ENCODE measurements around the gene SCGB1C1.
A peak's percentile ranks its signal among the peaks of the same experiment; 100 is the strongest.

Gene SCGB1C1

GRCh38 chr11:205221-206001, 12.5 kb downstream of the SCGB1C1 start:
- no peak for DNase-seq (ENCODE audit: low read depth)

- no peak for DNase-seq (ENCODE audit: low read depth)
Measured at GRCh38 chr11:206002-206384, 13.1 kb downstream of the SCGB1C1 start.

GRCh38 chr11:206526-207207, 13.8 kb downstream of the SCGB1C1 start:
- no peak for DNase-seq (ENCODE audit: low read depth)

GRCh38 chr11:207208-207862, 14.5 kb downstream of the SCGB1C1 start, which contains the start of the genes BET1L and RIC8A:
Gene BET1L (minus strand): TSS chr11:207399. CDS start chr11:207321, 78 bp downstream.
Gene RIC8A (plus strand): TSS chr11:207708. CDS start chr11:208855, 1,147 bp downstream.
- DNase-seq (ENCODE audit: low read depth), result peak; percentile 99

GRCh38 chr11:207863-208180, 14.9 kb downstream of the SCGB1C1 start:
- no peak for DNase-seq (ENCODE audit: low read depth)

- DNase-seq (ENCODE audit: low read depth), result peak; percentile 73
Measured at GRCh38 chr11:208181-208916, 15.5 kb downstream of the SCGB1C1 start.

GRCh38 chr11:208917-209260, 16.0 kb downstream of the SCGB1C1 start:
- DNase-seq (ENCODE audit: low read depth), result no peak

GRCh38 chr11:209275-210121, 16.6 kb downstream of the SCGB1C1 start:
- DNase-seq (ENCODE audit: low read depth), result no peak

- no peak for DNase-seq (ENCODE audit: low read depth)
Measured at GRCh38 chr11:210122-210802, 17.4 kb downstream of the SCGB1C1 start.

- no peak for DNase-seq (ENCODE audit: low read depth)
Measured at GRCh38 chr11:210803-211180, 17.9 kb downstream of the SCGB1C1 start.

GRCh38 chr11:211295-211694, 18.4 kb downstream of the SCGB1C1 start:
- DNase-seq (ENCODE audit: low read depth), result no peak

GRCh38 chr11:211741-212140, 18.9 kb downstream of the SCGB1C1 start:
- DNase-seq (ENCODE audit: low read depth), result no peak

GRCh38 chr11:212150-213100, 19.5 kb downstream of the SCGB1C1 start:
- DNase-seq (ENCODE audit: low read depth), result no peak

- DNase-seq (ENCODE audit: low read depth), result no peak
Measured at GRCh38 chr11:213111-213510, 20.2 kb downstream of the SCGB1C1 start.

GRCh38 chr11:214083-214482, 21.2 kb downstream of the SCGB1C1 start:
- no peak for DNase-seq (ENCODE audit: low read depth)

GRCh38 chr11:215581-216037, 22.7 kb downstream of the SCGB1C1 start:
- DNase-seq (ENCODE audit: low read depth), result no peak

GRCh38 chr11:216081-216974, 23.4 kb downstream of the SCGB1C1 start:
- DNase-seq (ENCODE audit: low read depth), result no peak

- DNase-seq (ENCODE audit: low read depth), result no peak
Measured at GRCh38 chr11:217704-218103, 24.8 kb downstream of the SCGB1C1 start.
